H9 (cell line): ENCODE measurements around the gene NCKAP5. TPM values are rescaled to one million over a fixed set of nuclear protein-coding genes. Genes with fewer than 3 reads are reported as not detected.

Experiments
- DNase-seq: peaks from one replicate; pipeline ENCODE4 v3.0.0-alpha.2; 2017
- H2AFZ ChIP-seq: one replicate; pipeline ENCODE4 v1.6.1; 2013; ENCODE audit warnings: mild to moderate bottlenecking, low read length, control low read depth, moderate library complexity
- H2AK5ac ChIP-seq: 2 replicates; pipeline ENCODE4 v1.6.1; 2013; ENCODE audit warnings: low read length, control low read depth, mixed read lengths; ENCODE audit not compliant: insufficient read length
- H2BK120ac ChIP-seq: one replicate; pipeline ENCODE4 v1.6.1; 2013; ENCODE audit warnings: low read depth, mild to moderate bottlenecking, low read length, control low read depth, inconsistent platforms; ENCODE audit not compliant: poor library complexity, severe bottlenecking
- H2BK12ac ChIP-seq: 2 replicates; pipeline ENCODE4 v1.6.1; 2013; ENCODE audit warnings: low read length, control low read depth, mixed read lengths, low read depth; ENCODE audit not compliant: insufficient read length
- H2BK15ac ChIP-seq: 2 replicates; pipeline ENCODE4 v1.6.1; 2013; ENCODE audit warnings: low read depth, low read length, control low read depth
- H2BK20ac ChIP-seq: one replicate; pipeline ENCODE4 v1.6.1; 2013; ENCODE audit warnings: low read depth, mild to moderate bottlenecking, low read length, control low read depth, inconsistent platforms; ENCODE audit not compliant: poor library complexity, severe bottlenecking
- H2BK5ac ChIP-seq: 2 replicates; pipeline ENCODE4 v1.6.1; 2013; ENCODE audit warnings: low read length, control low read depth, mixed read lengths; ENCODE audit not compliant: insufficient read length
- H3K14ac ChIP-seq: 2 replicates; pipeline ENCODE4 v1.6.1; 2013; ENCODE audit warnings: low read length, control low read depth; ENCODE audit not compliant: insufficient read depth
- H3K18ac ChIP-seq: 2 replicates; pipeline ENCODE4 v1.6.1; 2013; ENCODE audit warnings: low read depth, mild to moderate bottlenecking, mixed read lengths, low read length, control low read depth; ENCODE audit not compliant: insufficient read length
- H3K23ac ChIP-seq: 2 replicates; pipeline ENCODE4 v1.6.1; 2013; ENCODE audit warnings: low read length, control low read depth, mixed read lengths, low read depth; ENCODE audit not compliant: insufficient read length
- H3K23me2 ChIP-seq: 2 replicates; pipeline ENCODE4 v1.6.1; 2013; ENCODE audit warnings: low read depth, mild to moderate bottlenecking, mixed read lengths, low read length, control low read depth; ENCODE audit not compliant: insufficient read length, poor library complexity, severe bottlenecking
- H3K27ac ChIP-seq: 2 replicates; pipeline ENCODE4 v1.5.1; 2013; ENCODE audit warnings: low read length, control low read depth, mixed read lengths, low read depth; ENCODE audit not compliant: insufficient read length
- H3K27me3 ChIP-seq: 2 replicates; pipeline ENCODE4 v1.6.1; 2013; ENCODE audit warnings: low read length, control low read depth, inconsistent platforms; ENCODE audit not compliant: insufficient read depth
- H3K4ac ChIP-seq: 2 replicates; pipeline ENCODE4 v1.6.1; 2013; ENCODE audit warnings: low read depth, mild to moderate bottlenecking, control low read depth, inconsistent platforms, low read length, moderate library complexity
- H3K4me1 ChIP-seq: 2 replicates; pipeline ENCODE4 v1.6.1; 2013; ENCODE audit warnings: low read length, control low read depth, inconsistent platforms; ENCODE audit not compliant: insufficient read depth
- H3K4me2 ChIP-seq: 2 replicates; pipeline ENCODE4 v1.6.1; 2013; ENCODE audit warnings: low read length, control low read depth, mixed read lengths; ENCODE audit not compliant: insufficient read length, insufficient read depth
- H3K56ac ChIP-seq: 2 replicates; pipeline ENCODE4 v1.6.1; 2013; ENCODE audit warnings: low read depth, mild to moderate bottlenecking, mixed read lengths, low read length, control low read depth; ENCODE audit not compliant: insufficient read length
- H3K79me1 ChIP-seq: 2 replicates; pipeline ENCODE4 v1.6.1; 2013; ENCODE audit warnings: low read depth, mild to moderate bottlenecking, moderate library complexity, low read length, control low read depth, inconsistent platforms; ENCODE audit not compliant: insufficient read depth, poor library complexity, severe bottlenecking
- H3K79me2 ChIP-seq: 2 replicates; pipeline ENCODE4 v1.6.1; 2013; ENCODE audit warnings: low read length, control low read depth, inconsistent platforms; ENCODE audit not compliant: insufficient read depth
- H3K9ac ChIP-seq: 2 replicates; pipeline ENCODE4 v1.6.1; 2013; ENCODE audit warnings: low read length, control low read depth, mixed read lengths; ENCODE audit not compliant: insufficient read length; ENCODE audit errors: extremely low read depth
- H3K9me3 ChIP-seq: one replicate; pipeline ENCODE4 v1.6.1; 2013; ENCODE audit warnings: low read depth, low read length, inconsistent platforms; ENCODE audit not compliant: control insufficient read depth
- H3T11ph ChIP-seq: one replicate; pipeline ENCODE4 v1.6.1; 2013; ENCODE audit warnings: mild to moderate bottlenecking, low read length, control low read depth, inconsistent platforms
- H4K20me1 ChIP-seq: one replicate; pipeline ENCODE4 v1.6.1; 2013; ENCODE audit not compliant: control insufficient read depth, insufficient read length, insufficient read depth
- H4K5ac ChIP-seq: 2 replicates; pipeline ENCODE4 v1.6.1; 2013; ENCODE audit warnings: low read depth, mild to moderate bottlenecking, mixed read lengths, low read length, control low read depth; ENCODE audit not compliant: insufficient read length
- H4K8ac ChIP-seq: replicated peaks from 2 replicates; pipeline ENCODE4 v1.6.1; 2013; ENCODE audit warnings: low read length, control low read depth, mixed read lengths, low read depth; ENCODE audit not compliant: insufficient read length
- H4K91ac ChIP-seq: 2 replicates; pipeline ENCODE4 v1.6.1; 2013; ENCODE audit warnings: low read depth, mild to moderate bottlenecking, moderate library complexity, mixed read lengths, low read length, control low read depth; ENCODE audit not compliant: insufficient read length
- H3K27ac Mint-ChIP-seq, 3 experiments: 2 replicates in 2 of 3; 3 replicates in 1 of 3; pipeline ENCODE4 v1.8.0; 2020 to 2021; ENCODE audit warnings: mixed read lengths in 3 of 3, mild to moderate bottlenecking in 1 of 3, moderate library complexity in 1 of 3
- H3K27me3 Mint-ChIP-seq: 2 replicates; pipeline ENCODE4 v1.8.0; 2021; ENCODE audit warnings: low read depth, mild to moderate bottlenecking, moderate library complexity, mixed read lengths
- H3K36me3 Mint-ChIP-seq, 3 experiments: 2 replicates in 2 of 3; 3 replicates in 1 of 3; pipeline ENCODE4 v1.8.0; 2020 to 2021; ENCODE audit warnings: low read depth in 3 of 3, mixed read lengths in 3 of 3; ENCODE audit not compliant: insufficient read depth in 1 of 3
- H3K4me1 Mint-ChIP-seq, 2 experiments: 2 replicates each; pipeline ENCODE4 v1.8.0; 2020; ENCODE audit warnings: mixed read lengths in 2 of 2
- H3K4me3 Mint-ChIP-seq, 2 experiments: 2 replicates in 1 of 2; 3 replicates in 1 of 2; pipeline ENCODE4 v1.8.0; 2020 to 2021; ENCODE audit warnings: mild to moderate bottlenecking in 2 of 2, mixed read lengths in 2 of 2, moderate library complexity in 1 of 2
- H3K9me3 Mint-ChIP-seq, 2 experiments: 2 replicates in 1 of 2; 3 replicates in 1 of 2; pipeline ENCODE4 v1.8.0; 2020; ENCODE audit warnings: mild to moderate bottlenecking in 2 of 2, mixed read lengths in 2 of 2, moderate library complexity in 1 of 2
- WGBS: extraction: QIAGEN DNeasy Blood & Tissue Kit; methylation state at CpG from one replicate; pipeline ENCODE4 v1.1.7; 2013; ENCODE audit warnings: missing lambda C conversion rate, low lambda C conversion rate, mixed read lengths; ENCODE audit not compliant: insufficient read length; ENCODE audit errors: extremely low coverage; 5-methylcytosine and 5-hydroxymethylcytosine counted together
- total RNA-seq: library from RNA; stranded (reverse); gene quantifications from 2 replicates; pipeline ENCODE4 v1.2.1, GENCODE V29; 2021
- TF ChIP-seq, protein P1 (sequence below): fragments of 200-600 bp; sonication (generic); conservative IDR thresholded peaks from 3 replicates; pipeline ENCODE4 v1.8.0; 2021; ENCODE audit warnings: antibody characterized with exemption, mild to moderate bottlenecking

Gene NCKAP5
- total RNA-seq, 1 experiment from 2014 or later = 0.26 TPM

- Histone ChIP-seq H2BK120ac (no peak overlapping the region), H3K79me2 (no peaks in the 10 kb centered on the region), H3K27me3 (no peaks in the 10 kb centered on the region), H3K14ac (no peak overlapping the region), H2BK15ac (no peak overlapping the region), H3K23ac (no peak overlapping the region), H2BK5ac (no peak overlapping the region), H4K8ac (no peak overlapping the region), H3K4me2 (no peak overlapping the region), H2AK5ac (no peak overlapping the region), H2BK20ac (no peak overlapping the region), H3K18ac (no peak overlapping the region), H3K4me1 (no peaks in the 10 kb centered on the region), H4K5ac (no peak overlapping the region), H3K9me3 (no peaks in the 10 kb centered on the region), H3K56ac (no peak overlapping the region), H4K20me1 (no peaks in the 10 kb centered on the region), H3K79me1 (no peaks in the 10 kb centered on the region), H4K91ac (no peak overlapping the region), H2BK12ac (no peak overlapping the region), H3K23me2 (no peaks in the 10 kb centered on the region), H3K9ac (no peak overlapping the region), H3K4ac (no peak overlapping the region), H2AFZ (no peak overlapping the region), H3T11ph (no peak overlapping the region), H3K27ac (no peak overlapping the region)
- Mint-ChIP-seq H3K27me3 (no peaks in the 10 kb centered on the region), H3K4me1 (no peaks in the 10 kb centered on the region), H3K9me3 (no peaks in the 10 kb centered on the region), H3K36me3 (no peaks in the 10 kb centered on the region), H3K4me3 (no peak overlapping the region), H3K27ac (no peak overlapping the region)
- DNase-seq = no peak
- no CpG with 5 or more reads among the region's 1 CpG for WGBS
- TF ChIP-seq, protein P1, sequence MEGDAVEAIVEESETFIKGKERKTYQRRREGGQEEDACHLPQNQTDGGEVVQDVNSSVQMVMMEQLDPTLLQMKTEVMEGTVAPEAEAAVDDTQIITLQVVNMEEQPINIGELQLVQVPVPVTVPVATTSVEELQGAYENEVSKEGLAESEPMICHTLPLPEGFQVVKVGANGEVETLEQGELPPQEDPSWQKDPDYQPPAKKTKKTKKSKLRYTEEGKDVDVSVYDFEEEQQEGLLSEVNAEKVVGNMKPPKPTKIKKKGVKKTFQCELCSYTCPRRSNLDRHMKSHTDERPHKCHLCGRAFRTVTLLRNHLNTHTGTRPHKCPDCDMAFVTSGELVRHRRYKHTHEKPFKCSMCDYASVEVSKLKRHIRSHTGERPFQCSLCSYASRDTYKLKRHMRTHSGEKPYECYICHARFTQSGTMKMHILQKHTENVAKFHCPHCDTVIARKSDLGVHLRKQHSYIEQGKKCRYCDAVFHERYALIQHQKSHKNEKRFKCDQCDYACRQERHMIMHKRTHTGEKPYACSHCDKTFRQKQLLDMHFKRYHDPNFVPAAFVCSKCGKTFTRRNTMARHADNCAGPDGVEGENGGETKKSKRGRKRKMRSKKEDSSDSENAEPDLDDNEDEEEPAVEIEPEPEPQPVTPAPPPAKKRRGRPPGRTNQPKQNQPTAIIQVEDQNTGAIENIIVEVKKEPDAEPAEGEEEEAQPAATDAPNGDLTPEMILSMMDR = no peak
Observed at GRCh38 chr2:133123393-133123792, 444.9 kb downstream of the NCKAP5 start.
